Cardiac fibroblast (primary cell): Measurements from ENCODE around the gene TRAF7.
"Not testable (repeated sequence)": the region's sequence is repeated elsewhere in the genome, so short reads cannot be mapped to it uniquely, and the experiment has no call there.

Experiments
- DNase-seq, 2 donors: peaks; one replicate each; pipeline versions ENCODE4 v3.0.0 to v3.0.0-alpha.2; 2010; ENCODE audit warnings: low read depth in 2 of 2
- H3K4me3 ChIP-seq, 2 donors: replicated peaks in 1 of 2; 1 replicate in 1 of 2; 2 replicates in 1 of 2; pipeline ENCODE4 v1.5.1; 2011; ENCODE audit warnings: low read depth in 2 of 2, low read length in 2 of 2, mild to moderate bottlenecking in 2 of 2, moderate library complexity in 1 of 2
- CTCF ChIP-seq: IDR thresholded peaks from one replicate; pipeline ENCODE4 v1.5.1; 2011; ENCODE audit warnings: low read depth, mild to moderate bottlenecking, low read length, inconsistent platforms

The TRAF7 gene

DNA sequence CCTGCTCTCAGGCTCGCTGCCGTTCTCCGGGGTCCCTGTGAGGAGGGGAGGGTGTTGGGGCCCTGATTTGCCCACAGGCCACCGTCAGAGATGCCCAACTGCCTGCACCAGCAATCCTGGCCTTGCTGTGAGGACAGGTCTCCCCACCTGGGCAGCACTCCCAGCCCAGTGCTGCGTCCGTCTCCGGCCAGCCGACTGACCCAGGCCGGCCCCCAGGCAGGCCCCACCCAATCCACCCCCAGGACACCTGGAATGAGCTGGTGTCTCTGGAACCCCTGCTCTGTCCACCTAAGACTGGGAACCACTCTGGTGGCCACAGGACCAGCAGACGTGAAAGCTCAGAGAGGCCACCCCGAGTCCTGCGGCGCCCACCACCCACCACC lies 40.0 kb upstream of the TRAF7 start:
- no peak for TF ChIP-seq CTCF
- no peak for DNase-seq
- H3K4me3 ChIP-seq, result no peak overlapping the region

DNA sequence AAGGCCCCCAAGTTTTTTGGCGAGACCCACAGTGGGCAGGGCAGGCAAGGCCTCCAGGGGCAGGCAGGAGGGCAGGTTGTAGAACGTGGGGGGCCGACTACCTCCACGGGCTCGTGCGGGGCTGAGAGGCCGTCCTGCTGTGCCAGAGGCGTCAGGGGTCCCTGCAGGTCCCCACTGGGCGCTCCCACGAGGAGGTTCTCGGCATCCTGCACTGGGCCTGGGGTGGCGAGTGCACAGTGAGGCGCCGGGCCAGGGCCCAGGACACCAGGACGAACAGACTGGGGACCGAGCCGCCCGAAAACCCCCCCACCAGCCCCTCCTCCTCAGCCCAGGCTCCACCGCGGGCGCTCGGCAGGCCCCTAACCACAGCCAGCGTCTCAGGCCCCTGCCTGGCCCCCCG lies 39.2 kb upstream of the TRAF7 start:
- H3K4me3 ChIP-seq, DNase-seq: not testable (repeated sequence)

DNA sequence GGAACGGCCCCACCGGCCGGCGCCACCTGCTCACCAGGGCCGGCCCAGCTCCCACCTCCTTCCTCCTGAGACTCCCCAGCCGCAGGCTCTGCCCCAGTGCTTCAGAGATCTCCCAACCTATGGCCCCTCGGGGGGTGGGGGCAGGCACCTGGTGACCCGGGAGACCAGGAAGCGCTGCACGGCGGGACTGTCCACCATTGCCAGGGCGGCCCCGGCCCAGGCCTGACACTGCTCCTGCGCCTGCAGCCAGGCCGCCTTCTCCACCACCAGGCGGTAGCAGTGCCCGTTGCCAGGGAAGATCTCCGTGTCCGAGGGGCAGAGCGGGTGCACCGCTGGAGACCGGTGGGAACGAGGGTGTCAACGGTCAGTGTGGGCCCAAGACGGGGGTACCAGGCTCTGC lies 38.2 kb upstream of the TRAF7 start:
- H3K4me3 ChIP-seq, DNase-seq: not testable (repeated sequence)

DNA sequence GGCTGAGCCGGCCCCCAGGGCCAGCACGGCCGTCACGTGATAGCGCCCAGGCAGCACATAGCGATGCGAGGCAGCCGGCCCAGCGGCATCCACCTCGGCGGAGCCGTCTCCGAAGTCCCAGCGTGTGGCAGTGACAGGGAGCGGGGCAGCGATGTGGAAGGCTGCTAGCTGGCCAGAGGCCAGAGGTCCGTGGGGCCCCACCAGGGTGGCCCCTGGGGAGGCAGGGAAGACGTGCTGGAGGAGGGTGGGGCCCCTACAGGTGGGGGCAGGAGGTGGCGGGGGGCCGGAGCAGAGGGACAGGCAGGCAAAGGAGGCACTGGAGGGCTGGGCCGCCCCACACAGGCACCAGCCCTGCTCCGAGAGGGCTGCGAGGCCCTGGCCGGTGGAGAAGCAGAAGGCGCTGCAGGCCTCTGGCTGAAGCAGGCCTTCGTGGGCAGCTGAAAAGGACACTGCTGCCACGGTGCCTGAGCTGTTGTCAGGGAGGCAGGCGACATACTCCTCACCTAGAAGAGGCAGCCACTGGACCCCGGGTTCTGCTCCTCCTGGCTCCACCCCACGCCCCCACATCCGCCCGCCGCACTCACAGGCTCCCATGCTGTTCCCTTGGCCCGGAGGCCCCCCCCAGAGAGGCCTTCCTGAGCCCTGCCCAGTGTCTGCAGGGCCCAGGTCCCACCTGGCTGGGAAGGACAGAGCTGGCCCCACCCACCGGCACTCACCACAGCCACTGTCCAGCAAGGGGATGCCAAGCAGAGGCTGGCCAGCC lies 37.4 kb upstream of the TRAF7 start:
- H3K4me3 ChIP-seq, DNase-seq: not testable (repeated sequence)

GRCh38 chr16:2121325-2121724 lies 34.3 kb upstream of the TRAF7 start:
- DNase-seq, result peak; percentile 42 to 66
- peak; percentile 36 for TF ChIP-seq CTCF

DNA sequence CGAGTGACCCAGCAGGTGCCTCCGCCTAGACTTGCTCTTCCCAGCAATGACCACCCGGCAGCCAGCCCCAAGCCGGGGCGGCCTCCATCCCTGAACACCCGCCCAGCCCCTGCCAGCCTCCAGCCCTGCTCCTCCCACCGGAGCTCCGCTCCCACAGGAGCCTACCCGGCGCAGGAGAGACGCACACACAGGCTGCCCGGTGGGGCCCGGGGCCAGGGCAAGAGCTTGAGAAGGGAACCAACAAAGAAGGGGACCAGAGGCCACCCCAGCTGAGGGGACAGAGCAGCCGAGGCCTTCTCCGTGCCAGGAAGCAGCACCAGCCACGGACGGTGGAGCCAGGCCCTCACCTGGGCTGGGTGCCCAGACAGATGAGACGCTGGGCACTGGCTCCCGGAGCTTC lies 33.7 kb upstream of the TRAF7 start:
- H3K4me3 ChIP-seq, result no peak overlapping the region
- DNase-seq, result no peak
- TF ChIP-seq CTCF, result no peak

More at GRCh38 chr16:2121325-2121724, 34.3 kb upstream of the TRAF7 start:
- not testable (repeated sequence) for H3K4me3 ChIP-seq

- no peak for DNase-seq
- no peak overlapping the region for H3K4me3 ChIP-seq
- no peak for TF ChIP-seq CTCF
Measured at GRCh38 chr16:2122429-2122828, 33.2 kb upstream of the TRAF7 start.

DNA sequence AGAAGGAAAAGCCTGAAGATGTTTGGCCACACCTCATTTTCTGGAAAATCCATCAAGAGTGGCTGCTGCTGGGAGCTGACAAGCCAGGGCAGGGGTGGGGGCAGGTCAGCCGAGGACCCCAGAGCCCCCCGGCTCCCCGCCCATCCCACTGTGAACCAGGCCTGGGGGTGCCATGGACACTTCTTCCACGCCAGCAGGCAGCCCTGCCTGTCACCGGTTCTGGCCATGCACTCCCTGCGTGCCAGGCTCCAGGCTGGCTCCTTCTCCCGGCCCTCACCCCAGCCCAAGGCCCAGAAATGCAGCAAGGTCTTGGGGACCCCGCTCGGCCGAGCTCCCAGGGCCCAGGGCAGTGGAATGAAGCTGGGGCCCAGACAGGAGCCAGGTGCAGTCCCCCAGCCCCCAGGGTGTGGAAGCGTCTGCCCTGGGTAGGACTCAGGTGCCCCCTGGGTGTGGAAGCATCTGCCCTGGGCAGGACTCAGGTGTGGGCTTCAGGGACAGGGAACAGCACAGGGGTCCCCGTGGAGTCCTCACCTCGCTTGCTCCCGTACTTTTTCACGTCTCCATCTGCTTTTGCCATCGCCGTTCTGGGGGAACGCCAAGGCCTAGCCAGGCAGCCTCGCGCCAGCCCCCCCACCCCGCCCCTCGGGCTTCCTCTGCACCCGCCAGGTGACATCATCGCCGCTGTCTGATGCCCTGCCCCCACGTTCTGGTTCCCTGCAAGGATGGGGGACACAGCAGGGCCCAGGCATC lies 32.5 kb upstream of the TRAF7 start:
- not testable (repeated sequence) for H3K4me3 ChIP-seq, DNase-seq

GRCh38 chr16:2123706-2124376 lies 31.7 kb upstream of the TRAF7 start:
- not testable (repeated sequence) for DNase-seq, H3K4me3 ChIP-seq

DNA sequence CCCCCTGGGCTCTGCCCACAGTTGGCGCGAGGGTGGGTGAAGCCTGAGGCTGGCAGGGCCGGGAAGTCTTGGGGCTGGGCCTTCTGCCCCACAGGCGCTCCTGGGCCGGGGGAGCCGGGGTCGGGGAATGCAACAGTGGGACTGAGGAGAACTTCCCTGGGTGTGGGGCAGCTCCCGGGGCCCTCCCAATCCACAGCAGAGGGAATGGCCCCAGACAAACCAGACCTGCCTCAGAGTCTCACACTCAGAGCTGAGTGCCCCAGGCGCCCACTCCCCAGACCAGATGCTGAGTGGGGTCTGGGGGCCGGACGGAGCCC lies 31.2 kb upstream of the TRAF7 start:
- H3K4me3 ChIP-seq, result peak overlapping the region in 1 of 2 donors; percentile 43

GRCh38 chr16:2124694-2125444 lies 30.7 kb upstream of the TRAF7 start:
- DNase-seq, result peak; percentile 76 to 86
- H3K4me3 ChIP-seq, result peak overlapping the region; percentile 15 to 43

More for the DNA sequence above, 31.2 kb upstream of the TRAF7 start:
- not testable (repeated sequence) for DNase-seq

- H3K4me3 ChIP-seq, result peak overlapping the region in 1 of 2 donors; percentile 43
- not testable (repeated sequence) for DNase-seq
Measured at GRCh38 chr16:2125609-2126008, 30.0 kb upstream of the TRAF7 start.
